Stomach (tissue), 4 donors: Measurements from ENCODE around the gene PROSER1.

Experiments
- EP300 ChIP-seq: sonication (generic); formaldehyde crosslinking; IDR thresholded peaks from one replicate; pipeline ENCODE4 v1.6.1; 2017; ENCODE audit warnings: antibody characterized with exemption
- POLR2A ChIP-seq, 4 donors: fragments of 450-650 bp; IDR thresholded peaks; one replicate each; pipeline ENCODE4 v1.6.1; 2016; ENCODE audit warnings: antibody characterized with exemption in 4 of 4, control low read depth in 2 of 4, mild to moderate bottlenecking in 1 of 4, moderate library complexity in 1 of 4
- POLR2AphosphoS5 ChIP-seq, 3 donors: sonication (generic); formaldehyde crosslinking; IDR thresholded peaks; one replicate each; pipeline ENCODE4 v1.6.1; 2016; ENCODE audit warnings: antibody characterized with exemption in 3 of 3

DNA sequence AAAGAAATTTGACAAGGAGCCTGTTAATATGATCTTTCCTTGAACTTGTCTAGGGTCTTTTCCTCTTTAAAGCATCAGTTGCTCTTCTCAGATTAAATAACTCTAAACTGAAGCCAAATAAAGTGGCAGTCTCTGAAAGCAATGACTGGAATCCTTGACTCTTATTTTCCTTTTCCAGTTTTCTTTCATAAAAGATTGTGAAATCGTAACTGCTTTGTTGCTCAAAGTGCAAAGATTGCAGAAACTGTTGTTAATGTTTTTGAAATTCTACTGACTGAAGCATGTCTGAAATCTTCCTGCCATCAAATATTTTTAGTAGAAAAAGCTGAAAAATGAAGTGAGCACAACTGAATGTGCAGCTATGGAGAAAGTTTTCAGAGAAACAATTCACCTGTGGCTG, 2.3 kb upstream of the PROSER1 start:
- TF ChIP-seq POLR2A (IDR thresholded peaks at IDR 0.05) (no peak), POLR2AphosphoS5 (IDR thresholded peaks at IDR 0.05) (no peak), EP300 (no peak)
